ENCODE results near the gene IGFBP6.
A peak's percentile ranks its signal among the peaks of the same experiment; 100 is the strongest.

Gene IGFBP6

DNA sequence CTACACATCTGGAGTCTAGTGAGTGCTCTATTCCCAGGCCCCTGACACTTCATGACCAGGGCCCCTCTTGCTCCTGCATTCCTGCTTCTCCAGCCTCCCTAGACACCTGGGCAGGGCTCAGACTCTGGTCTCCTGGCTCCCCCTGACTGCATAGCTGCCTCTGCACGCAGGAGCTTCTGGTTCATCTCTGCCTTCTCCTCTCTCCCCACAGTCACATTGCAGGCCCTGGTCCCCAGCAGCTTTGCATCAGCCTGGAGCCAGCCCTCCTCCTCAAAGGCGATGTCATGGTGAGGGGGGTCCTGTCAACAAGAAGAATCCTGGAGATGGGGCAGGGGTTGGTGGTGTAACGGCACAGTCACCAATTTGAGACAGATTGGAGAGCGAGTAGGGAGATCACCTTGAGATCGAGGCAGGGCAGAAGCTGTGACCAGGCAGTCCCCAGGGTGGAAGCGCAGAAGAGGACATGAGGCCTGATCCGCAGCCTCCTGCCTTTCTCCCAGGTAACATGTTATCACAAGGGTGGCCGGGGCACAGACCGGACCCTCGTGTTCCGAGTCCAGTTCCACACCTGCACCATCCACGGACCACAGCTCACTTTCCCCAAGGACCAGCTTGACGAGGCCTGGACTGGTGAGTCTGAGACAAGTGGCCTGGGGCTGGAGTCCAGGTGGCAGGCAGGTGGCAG, 39.5 kb upstream of the IGFBP6 start:
- no peak overlapping the region; a peak in 1 of 22 replicates for H3K9ac ChIP-seq
- no peaks in the 10 kb centered on the region for H3K36me3 ChIP-seq
- H3K9me3 ChIP-seq (replicated peaks in 1 of 11): no peaks in the 10 kb centered on the region
- H3K4me1 ChIP-seq: peaks cover 9 to 21% (median 14%) of the 10 kb centered on the region in 10 experiments; a peak in 19 of 20 replicates
- no peak overlapping the region for H3K27ac ChIP-seq
- H3K27me3 ChIP-seq: no peaks in the 10 kb centered on the region
- TF ChIP-seq Cebpa-rat (IDR thresholded peaks at IDR 0.05): no peak
- no peak overlapping the region for H3K4me3 ChIP-seq
- H3K4me2 ChIP-seq: no peak overlapping the region
- peaks cover 0 to 8% (median 0%) of the 10 kb centered on the region in 11 experiments; a peak in 2 of 22 replicates for H4K20me1 ChIP-seq

DNA sequence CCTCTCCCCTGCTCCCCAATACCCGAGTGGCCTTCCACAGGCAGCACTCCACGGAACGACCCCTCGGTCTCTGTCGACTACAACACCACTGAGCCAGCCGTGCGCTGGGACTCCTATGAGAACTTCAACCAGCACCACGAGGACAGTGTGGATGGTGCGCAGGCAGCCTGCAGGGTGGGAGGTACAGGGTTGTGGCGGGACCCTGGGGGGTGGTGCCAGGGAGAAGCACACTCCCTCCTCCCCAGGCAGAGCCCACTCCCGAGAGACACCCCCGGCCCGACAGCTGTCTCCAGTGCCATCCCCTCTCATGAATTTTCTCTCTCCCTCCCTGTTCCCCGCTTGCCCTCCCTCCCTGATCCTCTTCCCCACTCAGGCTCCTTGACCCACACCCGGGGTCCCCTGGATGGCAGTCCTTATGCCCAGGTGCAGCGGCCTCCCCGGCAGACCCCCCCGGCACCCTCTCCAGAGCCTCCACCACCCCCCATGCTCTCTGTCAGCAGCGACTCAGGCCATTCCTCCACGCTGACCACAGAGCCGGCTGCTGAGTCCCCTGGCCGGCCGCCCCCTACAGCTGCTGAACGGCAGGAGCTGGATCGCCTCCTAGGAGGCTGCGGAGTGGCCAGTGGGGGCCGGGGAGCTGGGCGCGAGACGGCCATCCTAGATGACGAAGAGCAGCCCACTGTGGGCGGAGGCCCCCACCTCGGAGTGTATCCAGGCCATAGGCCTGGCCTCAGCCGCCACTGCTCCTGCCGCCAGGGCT, 38.6 kb upstream of the IGFBP6 start:
- H4K20me1 ChIP-seq: peaks cover 0 to 8% (median 0%) of the 10 kb centered on the region in 11 experiments; a peak in 3 of 22 replicates
- no peak overlapping the region for H3K9ac ChIP-seq
- no peak overlapping the region for H3K4me3 ChIP-seq
- peaks cover 0 to 5% (median 0%) of the 10 kb centered on the region in 11 experiments; a peak in 5 of 22 replicates for H3K36me3 ChIP-seq
- no peaks in the 10 kb centered on the region for H3K9me3 ChIP-seq (replicated peaks in 1 of 11)
- H3K4me1 ChIP-seq: peaks cover under 1 to 16% (median 10%) of the 10 kb centered on the region in 10 experiments; a peak in 19 of 20 replicates
- no peak overlapping the region for H3K4me2 ChIP-seq
- no peaks in the 10 kb centered on the region for H3K27me3 ChIP-seq
- no peak for TF ChIP-seq Cebpa-rat (IDR thresholded peaks at IDR 0.05)
- no peak overlapping the region for H3K27ac ChIP-seq

DNA sequence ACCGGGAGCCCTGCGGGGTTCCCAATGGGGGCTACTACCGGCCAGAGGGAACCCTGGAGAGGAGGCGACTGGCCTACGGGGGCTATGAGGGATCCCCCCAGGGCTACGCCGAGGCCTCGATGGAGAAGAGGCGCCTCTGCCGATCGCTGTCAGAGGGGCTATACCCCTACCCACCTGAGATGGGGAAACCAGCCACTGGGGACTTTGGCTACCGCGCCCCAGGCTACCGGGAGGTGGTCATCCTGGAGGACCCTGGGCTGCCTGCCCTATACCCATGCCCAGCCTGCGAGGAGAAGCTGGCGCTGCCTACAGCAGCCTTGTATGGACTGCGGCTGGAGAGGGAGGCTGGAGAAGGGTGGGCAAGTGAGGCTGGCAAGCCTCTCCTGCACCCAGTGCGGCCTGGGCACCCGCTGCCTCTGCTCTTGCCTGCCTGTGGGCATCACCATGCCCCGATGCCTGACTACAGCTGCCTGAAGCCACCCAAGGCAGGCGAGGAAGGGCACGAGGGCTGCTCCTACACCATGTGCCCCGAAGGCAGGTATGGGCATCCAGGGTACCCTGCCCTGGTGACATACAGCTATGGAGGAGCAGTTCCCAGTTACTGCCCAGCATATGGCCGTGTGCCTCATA, 37.9 kb upstream of the IGFBP6 start:
- peaks cover 0 to 21% (median 15%) of the 10 kb centered on the region in 10 experiments; a peak in 16 of 20 replicates for H3K4me1 ChIP-seq
- peaks cover 0 to 12% (median 4%) of the 10 kb centered on the region in 11 experiments; a peak in 13 of 22 replicates for H3K36me3 ChIP-seq
- H3K4me2 ChIP-seq: no peak overlapping the region
- peak overlapping the region in 1 of 11 experiments; percentile 10; a peak in 2 of 22 replicates for H3K9ac ChIP-seq
- H3K4me3 ChIP-seq: no peak overlapping the region
- no peaks in the 10 kb centered on the region for H3K9me3 ChIP-seq (replicated peaks in 1 of 11)
- no peak for TF ChIP-seq Cebpa-rat (IDR thresholded peaks at IDR 0.05)
- H3K27me3 ChIP-seq: no peaks in the 10 kb centered on the region
- no peak overlapping the region for H3K27ac ChIP-seq
- peaks cover 0 to 8% (median 0%) of the 10 kb centered on the region in 11 experiments; a peak in 3 of 22 replicates for H4K20me1 ChIP-seq

DNA sequence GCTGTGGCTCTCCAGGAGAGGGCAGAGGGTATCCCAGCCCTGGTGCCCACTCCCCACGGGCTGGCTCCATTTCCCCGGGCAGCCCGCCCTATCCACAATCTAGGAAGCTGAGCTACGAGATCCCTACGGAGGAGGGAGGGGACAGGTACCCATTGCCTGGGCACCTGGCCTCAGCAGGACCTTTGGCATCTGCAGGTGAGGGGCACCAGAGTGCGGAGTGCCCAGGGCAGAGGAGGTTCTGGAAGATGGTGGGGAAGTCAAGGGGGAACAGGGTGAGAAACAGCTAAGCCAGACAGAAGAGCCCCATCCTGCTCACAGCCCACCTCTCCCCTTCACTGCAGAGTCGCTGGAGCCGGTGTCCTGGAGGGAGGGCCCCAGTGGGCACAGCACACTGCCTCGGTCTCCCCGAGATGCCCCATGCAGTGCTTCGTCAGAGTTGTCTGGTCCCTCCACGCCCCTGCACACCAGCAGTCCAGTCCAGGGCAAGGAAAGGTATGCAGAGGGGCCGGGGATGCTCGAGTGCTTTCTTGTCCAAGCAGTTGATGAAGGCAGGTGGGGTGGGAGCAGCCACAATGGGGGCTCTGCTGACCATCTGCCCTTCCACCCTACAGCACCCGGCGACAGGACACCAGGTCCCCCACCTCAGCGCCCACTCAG, 37.3 kb upstream of the IGFBP6 start:
- Histone ChIP-seq H3K4me3 (no peak overlapping the region), H3K4me2 (no peak overlapping the region), H4K20me1 (peaks cover 0 to 8% (median 0%) of the 10 kb centered on the region in 11 experiments; a peak in 6 of 22 replicates), H3K27me3 (no peaks in the 10 kb centered on the region), H3K27ac (no peak overlapping the region), H3K36me3 (peaks cover 5 to 18% (median 10%) of the 10 kb centered on the region in 11 experiments; a peak in 19 of 22 replicates), H3K4me1 (peaks cover 0 to 17% (median 12%) of the 10 kb centered on the region in 10 experiments; a peak in 14 of 20 replicates), H3K9ac (peak overlapping the region in 1 of 11 experiments; percentile 10; a peak in 1 of 22 replicates), H3K9me3 (replicated peaks in 1 of 11) (no peaks in the 10 kb centered on the region)
- no peak for TF ChIP-seq Cebpa-rat (IDR thresholded peaks at IDR 0.05)

DNA sequence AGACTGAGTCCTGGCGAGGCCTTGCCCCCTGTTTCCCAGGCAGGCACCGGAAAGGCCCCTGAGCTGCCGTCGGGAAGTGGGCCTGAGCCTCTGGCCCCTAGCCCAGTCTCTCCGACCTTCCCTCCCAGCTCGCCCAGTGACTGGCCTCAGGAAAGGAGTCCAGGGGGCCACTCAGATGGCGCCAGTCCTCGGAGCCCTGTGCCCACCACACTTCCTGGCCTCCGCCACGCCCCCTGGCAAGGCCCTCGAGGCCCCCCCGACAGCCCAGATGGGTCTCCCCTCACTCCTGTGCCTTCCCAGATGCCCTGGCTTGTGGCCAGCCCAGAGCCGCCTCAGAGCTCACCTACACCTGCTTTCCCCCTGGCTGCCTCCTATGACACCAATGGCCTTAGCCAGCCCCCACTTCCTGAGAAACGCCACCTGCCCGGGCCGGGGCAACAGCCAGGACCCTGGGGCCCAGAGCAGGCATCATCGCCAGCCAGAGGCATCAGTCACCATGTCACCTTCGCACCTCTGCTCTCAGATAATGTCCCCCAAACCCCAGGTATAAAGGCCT, 36.7 kb upstream of the IGFBP6 start:
- Histone ChIP-seq H3K27ac (no peak overlapping the region), H3K4me1 (peaks cover 0 to 22% (median 15%) of the 10 kb centered on the region in 10 experiments; a peak in 15 of 20 replicates), H3K36me3 (peaks cover 11 to 24% (median 16%) of the 10 kb centered on the region in 11 experiments; a peak in 21 of 22 replicates), H3K4me2 (no peak overlapping the region), H4K20me1 (peaks cover 0 to 14% (median 0%) of the 10 kb centered on the region in 11 experiments; a peak in 6 of 22 replicates), H3K4me3 (no peak overlapping the region), H3K9me3 (replicated peaks in 1 of 11) (no peaks in the 10 kb centered on the region), H3K27me3 (no peaks in the 10 kb centered on the region), H3K9ac (no peak overlapping the region)
- TF ChIP-seq Cebpa-rat (IDR thresholded peaks at IDR 0.05): no peak

DNA sequence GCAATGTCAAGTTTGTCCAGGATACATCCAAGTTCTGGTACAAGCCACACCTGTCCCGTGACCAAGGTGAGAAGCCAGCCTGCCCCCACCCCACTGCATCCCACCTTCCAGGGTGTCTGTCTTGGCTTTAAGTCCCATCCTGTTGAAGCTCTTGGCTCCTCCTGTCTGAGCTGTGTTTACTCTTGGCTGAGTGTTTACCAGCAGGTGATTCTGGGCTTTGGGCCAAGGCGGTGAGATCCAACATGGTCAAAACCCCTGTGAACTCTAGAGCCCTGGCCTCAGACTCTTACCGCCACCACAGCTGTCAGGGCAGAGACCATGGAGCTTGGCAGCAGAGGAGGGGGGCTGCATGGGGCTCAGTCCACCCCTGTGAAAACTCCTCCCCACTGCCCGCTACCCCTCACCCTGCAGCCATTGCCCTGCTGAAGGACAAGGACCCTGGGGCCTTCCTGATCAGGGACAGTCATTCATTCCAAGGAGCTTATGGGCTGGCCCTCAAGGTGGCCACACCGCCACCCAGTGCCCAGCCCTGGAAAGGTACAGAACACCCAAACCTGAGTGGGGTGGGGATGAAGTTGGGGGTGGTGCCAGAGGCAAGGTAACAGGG, 36.0 kb upstream of the IGFBP6 start:
- no peak overlapping the region for H3K4me2 ChIP-seq
- no peak overlapping the region for H3K27ac ChIP-seq
- H3K4me1 ChIP-seq: peaks cover 5 to 29% (median 22%) of the 10 kb centered on the region in 10 experiments; a peak in 19 of 20 replicates
- H3K9me3 ChIP-seq (replicated peaks in 1 of 11): no peaks in the 10 kb centered on the region
- peak overlapping the region in 1 of 11 experiments; percentile 48; a peak in 1 of 22 replicates for H3K9ac ChIP-seq
- H3K36me3 ChIP-seq: peaks cover 12 to 29% (median 17%) of the 10 kb centered on the region in 11 experiments; a peak in 21 of 22 replicates
- H3K4me3 ChIP-seq: no peak overlapping the region
- peaks cover 0 to 14% (median 0%) of the 10 kb centered on the region in 11 experiments; a peak in 6 of 22 replicates for H4K20me1 ChIP-seq
- H3K27me3 ChIP-seq: no peaks in the 10 kb centered on the region
- no peak for TF ChIP-seq Cebpa-rat (IDR thresholded peaks at IDR 0.05)

DNA sequence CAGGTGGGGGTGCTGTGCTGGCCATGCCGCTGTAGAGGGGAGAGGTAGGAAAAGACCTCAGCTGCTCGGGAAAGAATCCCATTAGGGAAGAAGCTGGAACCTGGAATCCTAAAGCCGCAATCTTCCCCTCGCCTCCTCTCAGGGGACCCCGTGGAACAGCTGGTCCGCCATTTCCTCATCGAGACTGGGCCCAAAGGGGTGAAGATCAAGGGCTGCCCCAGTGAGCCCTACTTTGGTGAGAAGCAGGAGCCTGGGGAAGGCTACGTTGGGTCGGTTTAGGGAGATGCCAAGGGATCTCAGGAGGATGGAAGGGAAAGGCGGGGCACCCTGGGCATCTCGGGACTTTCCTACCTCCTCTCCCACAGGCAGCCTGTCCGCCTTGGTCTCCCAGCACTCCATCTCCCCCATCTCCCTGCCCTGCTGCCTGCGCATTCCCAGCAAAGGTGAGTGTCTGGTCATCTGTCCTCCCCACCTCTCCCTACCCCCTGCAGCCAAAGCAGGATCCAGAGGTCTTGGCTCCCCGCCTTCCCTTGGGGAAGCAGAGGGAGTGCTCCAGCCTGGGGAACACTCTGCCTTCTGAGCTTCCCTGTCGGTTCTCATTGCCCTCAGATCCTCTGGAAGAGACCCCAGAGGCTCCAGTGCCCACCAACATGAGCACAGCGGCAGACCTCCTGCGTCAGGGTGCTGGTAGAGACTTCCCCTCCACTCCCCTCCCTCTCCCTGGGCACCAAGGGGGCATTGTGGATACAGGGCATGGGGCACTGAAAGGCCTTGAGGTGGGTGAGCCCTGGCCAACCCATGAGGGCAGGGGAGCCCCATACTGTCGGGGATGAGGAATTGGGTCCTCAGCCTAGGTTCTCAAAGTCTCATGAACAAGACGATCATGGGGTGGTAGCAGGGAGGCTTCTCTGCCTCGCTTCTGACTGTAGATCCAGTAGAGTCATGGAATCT, 35.2 kb upstream of the IGFBP6 start:
- Histone ChIP-seq H3K36me3 (peaks cover 13 to 34% (median 17%) of the 10 kb centered on the region in 11 experiments; a peak in 21 of 22 replicates), H3K27me3 (no peaks in the 10 kb centered on the region), H3K9ac (no peak overlapping the region), H4K20me1 (peaks cover 0 to 15% (median 0%) of the 10 kb centered on the region in 11 experiments; a peak in 6 of 22 replicates), H3K27ac (no peak overlapping the region), H3K4me2 (no peak overlapping the region), H3K4me3 (no peak overlapping the region), H3K4me1 (peaks cover 7 to 36% (median 26%) of the 10 kb centered on the region in 10 experiments; a peak in 19 of 20 replicates), H3K9me3 (replicated peaks in 1 of 11) (no peaks in the 10 kb centered on the region)
- no peak for TF ChIP-seq Cebpa-rat (IDR thresholded peaks at IDR 0.05)
